HG02571 (cell line): ENCODE measurements around the gene C14orf93.
A peak's percentile ranks its signal among the peaks of the same experiment; 100 is the strongest.

Source experiments
- ATAC-seq: cut with Tn5 transposase; IDR thresholded peaks from one replicate; pipeline ENCODE4 v1.9.1; 2021; ENCODE audit warnings: mild to moderate bottlenecking, moderate library complexity; ENCODE audit not compliant: unreplicated experiment

Gene C14orf93

GRCh38 chr14:23045419-23046357, 35.7 kb upstream of the C14orf93 start:
- no peak for ATAC-seq

- no peak for ATAC-seq
Measured at GRCh38 chr14:23044840-23045239, 34.9 kb upstream of the C14orf93 start.

DNA sequence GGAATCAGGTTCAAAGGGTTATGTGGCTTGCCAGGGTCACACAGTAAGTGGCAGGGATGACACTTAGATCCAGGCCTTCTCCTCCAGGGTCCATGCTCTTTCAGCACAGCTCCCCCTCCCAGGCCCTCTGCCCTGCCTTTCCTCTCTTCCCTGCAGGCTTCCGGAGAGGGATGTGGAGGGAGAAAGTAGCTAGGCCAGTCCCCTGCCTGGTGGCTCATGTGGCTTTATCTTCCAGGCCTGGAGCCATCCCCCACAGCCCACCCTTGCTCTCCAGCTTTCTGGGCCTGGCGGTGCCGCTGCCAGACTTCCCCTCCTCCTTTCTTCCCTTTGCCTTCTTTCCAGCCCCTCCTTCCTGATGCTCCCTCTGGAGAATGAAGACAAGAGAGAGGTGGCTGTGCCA, 33.8 kb upstream of the C14orf93 start:
- ATAC-seq, result no peak

GRCh38 chr14:23043145-23043544, 33.2 kb upstream of the C14orf93 start:
- no peak for ATAC-seq

DNA sequence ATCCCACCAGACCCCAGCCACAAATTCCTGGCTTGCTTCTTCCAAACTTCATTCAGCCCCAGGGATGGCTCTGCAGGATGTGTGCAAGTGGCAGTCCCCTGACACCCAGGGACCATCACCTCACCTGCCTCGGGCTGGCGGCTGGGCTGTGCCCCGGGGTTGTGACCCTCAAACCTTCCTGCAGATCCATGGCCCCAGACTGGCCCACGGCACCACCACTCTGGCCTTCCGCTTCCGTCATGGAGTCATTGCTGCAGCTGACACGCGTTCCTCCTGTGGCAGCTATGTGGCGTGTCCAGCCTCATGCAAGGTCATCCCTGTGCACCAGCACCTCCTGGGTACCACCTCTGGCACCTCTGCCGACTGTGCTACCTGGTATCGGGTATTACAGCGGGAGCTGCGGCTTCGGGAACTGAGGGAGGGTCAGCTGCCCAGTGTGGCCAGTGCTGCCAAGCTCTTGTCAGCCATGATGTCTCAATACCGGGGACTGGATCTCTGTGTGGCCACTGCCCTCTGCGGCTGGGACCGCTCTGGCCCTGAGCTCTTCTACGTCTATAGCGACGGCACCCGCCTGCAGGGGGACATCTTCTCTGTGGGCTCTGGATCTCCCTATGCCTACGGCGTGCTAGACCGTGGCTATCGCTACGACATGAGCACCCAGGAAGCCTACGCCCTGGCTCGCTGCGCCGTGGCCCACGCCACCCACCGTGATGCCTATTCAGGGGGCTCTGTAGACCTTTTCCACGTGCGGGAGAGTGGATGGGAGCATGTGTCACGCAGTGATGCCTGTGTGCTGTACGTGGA, 32.4 kb upstream of the C14orf93 start, which contains the start of gene PSMB11:
Gene PSMB11, plus strand, starts transcription at position 51 of the 804 bp plus-strand sequence. Its CDS starts 14 bp downstream, at position 65.
- ATAC-seq, result no peak

- ATAC-seq, result no peak
Measured at GRCh38 chr14:23041729-23042128, 31.8 kb upstream of the C14orf93 start.

DNA sequence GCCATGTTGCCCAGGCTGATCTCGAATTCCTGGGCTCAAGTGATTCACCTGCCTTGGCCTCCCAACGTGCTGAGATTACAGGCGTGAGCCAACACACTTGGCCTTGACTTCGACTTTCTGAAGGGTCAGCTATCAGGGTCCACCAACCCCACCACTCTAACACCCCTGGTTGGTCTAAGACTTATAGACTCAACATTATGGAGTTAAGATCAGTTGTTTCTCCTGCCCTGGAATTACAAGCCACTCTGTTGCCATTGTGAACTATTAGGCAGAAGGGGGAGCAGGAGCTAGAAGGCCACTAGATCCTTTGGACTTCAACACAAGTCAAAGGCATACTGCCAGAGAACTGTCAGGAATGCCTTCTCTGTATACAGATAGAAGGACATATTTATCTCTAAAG, 30.2 kb upstream of the C14orf93 start:
- ATAC-seq, result no peak

DNA sequence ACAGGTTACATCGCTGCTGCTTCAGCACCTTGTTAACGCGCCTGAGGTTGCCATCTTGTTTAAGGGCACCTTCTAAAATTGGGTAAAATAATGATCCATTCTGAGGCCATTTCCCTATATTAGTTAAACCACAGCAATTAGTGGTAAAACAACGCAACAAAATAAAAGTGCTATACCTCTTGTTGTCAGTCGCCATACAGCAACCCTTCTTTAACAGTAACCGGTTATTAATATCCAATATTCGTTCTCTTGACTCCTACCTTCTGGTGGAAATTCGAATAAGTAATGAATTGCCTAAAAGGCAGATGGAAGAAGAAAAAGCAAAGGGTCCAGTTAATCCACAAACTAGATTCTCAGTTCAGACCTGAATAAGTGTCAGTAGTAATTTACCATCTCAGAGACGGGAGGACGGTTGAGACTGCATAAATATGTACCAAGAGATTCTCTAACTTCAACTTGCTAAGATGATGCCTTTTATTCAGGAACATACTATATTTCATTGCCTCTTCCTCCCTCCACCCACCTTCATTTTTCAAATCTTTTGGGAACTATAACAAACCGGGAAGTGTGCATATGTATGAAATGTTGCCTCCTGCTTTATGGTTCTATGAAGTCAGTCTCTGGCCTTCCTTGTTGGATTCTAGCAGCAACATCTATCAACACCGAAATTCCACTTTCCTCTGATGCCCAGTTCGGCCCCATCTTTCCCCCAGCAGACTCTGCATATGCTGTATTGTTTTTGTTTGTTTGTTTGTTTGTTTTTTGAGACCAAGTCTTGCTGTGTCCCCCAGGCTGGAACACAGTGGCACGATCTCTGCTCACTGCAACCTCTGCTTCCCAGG, 25.6 kb upstream of the C14orf93 start:
- ATAC-seq, result no peak

GRCh38 chr14:23034498-23035302, 24.8 kb upstream of the C14orf93 start, which contains the start of gene PSMB5:
Gene PSMB5 (minus strand): TSS chr14:23034900. CDS start chr14:23034881, 19 bp downstream.
- peak; percentile 94 for ATAC-seq

DNA sequence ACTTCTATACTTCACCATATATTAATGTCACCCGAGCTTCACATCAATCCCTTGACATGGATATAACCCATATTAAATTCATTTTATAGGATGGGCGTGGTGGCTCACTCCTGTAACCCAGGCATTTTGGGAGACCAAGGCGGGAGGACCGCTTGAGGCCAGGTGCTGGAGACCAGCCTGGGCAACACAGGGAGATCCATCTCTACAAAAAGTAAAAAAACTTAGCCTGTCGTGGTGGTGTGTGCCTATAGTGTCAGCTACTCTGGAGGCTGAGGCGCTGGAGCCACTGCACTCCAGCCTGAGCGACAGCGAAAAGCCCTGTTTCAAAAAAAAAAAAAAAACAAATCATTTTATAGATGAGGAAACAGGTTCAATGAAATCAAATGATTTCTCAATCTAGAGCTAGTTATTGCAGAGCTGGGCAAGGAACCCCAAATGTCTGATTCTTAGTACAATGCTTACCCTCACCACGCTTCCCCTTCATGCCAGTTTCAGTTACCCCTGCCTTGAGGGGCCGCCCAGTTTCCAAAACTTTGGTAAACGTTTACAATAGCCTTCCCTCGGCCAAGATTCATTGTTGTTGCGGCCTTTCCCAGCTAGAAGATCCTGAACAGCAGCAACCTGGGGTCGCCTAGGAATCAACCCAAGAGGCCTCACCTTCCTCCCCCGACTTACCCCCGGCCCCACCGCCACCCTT, 24.0 kb upstream of the C14orf93 start:
- ATAC-seq, result peak; percentile 6

DNA sequence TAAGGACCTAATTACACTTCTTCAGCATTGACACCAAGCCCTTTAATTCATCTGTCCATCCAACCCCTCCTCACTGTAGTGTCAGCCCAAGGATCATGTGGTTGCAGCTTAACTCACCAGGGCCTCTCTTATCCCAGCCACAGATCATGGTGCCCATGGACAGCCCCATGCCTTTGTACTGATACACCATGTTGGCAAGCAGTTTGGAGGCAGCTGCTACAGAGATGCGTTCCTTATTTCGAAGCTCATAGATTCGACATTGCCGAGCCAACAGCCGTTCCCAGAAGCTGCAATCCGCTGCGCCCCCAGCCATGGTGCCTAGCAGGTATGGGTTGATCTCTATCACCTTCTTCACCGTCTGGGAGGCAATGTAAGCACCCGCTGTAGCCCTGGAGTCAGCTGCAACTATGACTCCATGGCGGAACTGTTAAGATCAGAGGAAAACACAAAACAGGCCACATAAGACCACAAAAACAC, 23.3 kb upstream of the C14orf93 start:
- no peak for ATAC-seq

- ATAC-seq, result no peak
Measured at GRCh38 chr14:23030936-23031335, 21.0 kb upstream of the C14orf93 start.

DNA sequence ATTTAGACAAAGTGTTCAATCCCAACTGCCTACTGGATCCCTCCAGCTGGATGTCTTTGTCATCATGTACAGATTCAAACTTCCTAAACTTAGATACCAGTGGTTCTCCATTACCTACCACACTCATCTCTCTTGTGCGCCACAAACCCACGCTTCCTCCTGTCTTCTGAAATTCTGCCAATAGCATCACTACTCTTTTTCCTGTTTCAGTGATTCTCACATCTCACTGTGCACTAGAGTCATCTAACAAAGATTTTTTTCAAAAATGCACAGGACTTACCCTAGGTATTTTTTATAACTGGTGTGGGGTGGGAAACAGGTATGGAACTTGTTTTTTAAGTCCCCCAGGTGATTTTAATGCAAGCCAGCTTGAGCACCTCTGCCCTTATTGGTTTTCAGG, 18.9 kb upstream of the C14orf93 start:
- ATAC-seq, result no peak

DNA sequence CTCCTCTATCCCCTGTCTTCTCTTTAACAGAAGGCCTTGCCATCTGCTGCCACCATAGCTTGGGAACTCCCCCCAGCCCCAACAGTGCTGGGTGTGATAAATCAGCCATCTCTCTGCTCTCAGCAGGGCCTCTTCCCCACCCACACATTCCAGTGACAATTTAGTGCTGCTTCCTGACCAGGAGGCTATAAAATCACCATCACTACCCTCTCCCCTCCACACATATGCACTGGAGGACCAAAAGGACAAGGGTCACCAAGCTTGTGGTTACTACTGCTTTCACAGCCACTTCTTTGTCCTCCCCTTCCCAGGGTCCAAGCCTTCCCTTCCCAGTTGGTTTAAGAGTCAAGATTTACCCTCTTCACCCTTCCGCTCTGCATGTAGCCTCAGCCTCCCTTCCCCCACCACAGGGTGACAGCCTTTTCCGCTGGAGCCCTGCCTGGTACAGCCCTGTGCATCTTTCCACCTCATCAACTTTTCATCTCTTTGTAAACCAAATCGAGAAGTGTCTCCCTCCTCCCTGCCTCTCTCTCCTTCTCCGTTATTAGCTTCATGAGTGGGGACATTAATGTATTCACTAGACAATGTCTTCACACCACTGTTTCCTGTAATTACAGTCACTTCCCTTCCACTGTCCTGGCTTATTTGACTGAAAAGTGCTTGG, 15.3 kb upstream of the C14orf93 start:
- ATAC-seq, result no peak

GRCh38 chr14:23024612-23025075, 14.7 kb upstream of the C14orf93 start:
- no peak for ATAC-seq

DNA sequence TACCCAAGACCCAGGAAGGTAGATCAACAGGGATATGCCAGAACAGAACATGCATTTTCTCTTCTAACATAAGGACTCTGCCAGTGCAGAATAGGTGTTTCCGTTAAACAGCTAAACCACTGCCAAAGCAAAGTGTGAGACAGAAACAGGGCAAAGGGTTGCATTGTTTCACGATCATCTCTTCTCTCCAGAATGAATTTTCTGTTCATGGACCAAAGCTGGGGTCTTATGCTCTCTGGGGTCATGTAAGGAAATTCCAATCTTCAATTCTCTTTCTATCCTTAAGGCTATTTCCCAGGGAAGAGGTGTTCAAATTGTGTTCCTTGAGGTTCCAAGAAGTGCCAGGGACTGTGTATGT, 13.8 kb upstream of the C14orf93 start:
- ATAC-seq, result no peak

GRCh38 chr14:23023022-23023794, 13.3 kb upstream of the C14orf93 start:
- no peak for ATAC-seq
